HG02610 (cell line): Measurements from ENCODE around the gene CD2BP2.
"Not testable (repeated sequence)": the region's sequence is repeated elsewhere in the genome, so short reads cannot be mapped to it uniquely, and the experiment has no call there.

Experiments
- ATAC-seq: cut with Tn5 transposase; IDR thresholded peaks from one replicate; pipeline ENCODE4 v1.9.1; 2021; ENCODE audit warnings: mild to moderate bottlenecking, moderate library complexity; ENCODE audit not compliant: unreplicated experiment

CD2BP2 gene

GRCh38 chr16:30355144-30355953 lies at the start of gene CD2BP2:
Gene CD2BP2 (minus strand): TSS chr16:30355308. CDS start chr16:30354681, 627 bp downstream.
- ATAC-seq, result peak; percentile 61

GRCh38 chr16:30401768-30402425 lies 46.8 kb upstream of the CD2BP2 start:
- ATAC-seq, result no peak

- no peak for ATAC-seq
Measured at GRCh38 chr16:30399435-30400186, 44.5 kb upstream of the CD2BP2 start.

- no peak for ATAC-seq
Measured at GRCh38 chr16:30398661-30399434, 43.7 kb upstream of the CD2BP2 start.

GRCh38 chr16:30397776-30398660 lies 42.9 kb upstream of the CD2BP2 start:
- ATAC-seq, result no peak

GRCh38 chr16:30397056-30397455 lies 41.9 kb upstream of the CD2BP2 start:
- ATAC-seq, result no peak

- not testable (repeated sequence) for ATAC-seq
Measured at GRCh38 chr16:30396627-30397026, 41.5 kb upstream of the CD2BP2 start.

- no peak for ATAC-seq
Measured at GRCh38 chr16:30395992-30396585, 41.0 kb upstream of the CD2BP2 start.

GRCh38 chr16:30395155-30395991 lies 40.3 kb upstream of the CD2BP2 start, which contains the start of gene ZNF48:
Gene ZNF48 (plus strand): TSS chr16:30395420. CDS start chr16:30395795, 375 bp downstream.
- ATAC-seq, result peak; percentile 58

GRCh38 chr16:30394592-30395154 lies 39.6 kb upstream of the CD2BP2 start:
- no peak for ATAC-seq

GRCh38 chr16:30383521-30383920 lies 28.4 kb upstream of the CD2BP2 start:
- ATAC-seq, result no peak

GRCh38 chr16:30382111-30382881 lies 27.2 kb upstream of the CD2BP2 start, which contains the start of gene SEPTIN1:
Gene SEPTIN1 (minus strand): TSS chr16:30382561. CDS start chr16:30382542, 19 bp downstream.
- peak; percentile 37 for ATAC-seq

GRCh38 chr16:30381291-30382041 lies 26.4 kb upstream of the CD2BP2 start:
- ATAC-seq, result no peak

- no peak for ATAC-seq
Measured at GRCh38 chr16:30380803-30381208, 25.7 kb upstream of the CD2BP2 start.

- ATAC-seq, result no peak
Measured at GRCh38 chr16:30380072-30380802, 25.1 kb upstream of the CD2BP2 start.
